MM.1S (cell line): ENCODE measurements around the gene SALL4.

ENCODE experiments used
- CTCF ChIP-seq: fragments of 300-600 bp; sonication (generic); IDR thresholded peaks from 2 replicates; pipeline ENCODE4 v1.5.1; 2016; ENCODE audit warnings: antibody characterized with exemption, low read length, mixed read lengths
- EZH2phosphoT487 ChIP-seq: fragments of 300-600 bp; sonication (generic); IDR thresholded peaks from 2 replicates; pipeline ENCODE4 v1.6.1; 2018; ENCODE audit warnings: antibody characterized with exemption, low read length

- TF ChIP-seq CTCF (no peak), EZH2phosphoT487 (no peak)
Observed at GRCh38 chr20:51769976-51770615, 32.2 kb downstream of the SALL4 start.
